GM18873 (cell line): ENCODE results near the gene HTR6.
"Not testable (repeated sequence)": the region's sequence is repeated elsewhere in the genome, so short reads cannot be mapped to it uniquely, and the experiment has no call there.

Source experiments
- ATAC-seq: cut with Tn5 transposase; IDR thresholded peaks from one replicate; pipeline ENCODE4 v1.9.1; 2021; ENCODE audit warnings: mild to moderate bottlenecking, moderate library complexity, moderate number of reproducible peaks; ENCODE audit not compliant: unreplicated experiment, low FRiP score

HTR6 gene

GRCh38 chr1:19637606-19638005 is 27.1 kb upstream of the HTR6 start:
- no peak for ATAC-seq

- not testable (repeated sequence) for ATAC-seq
Observed at GRCh38 chr1:19639228-19639627, 25.4 kb upstream of the HTR6 start.

- ATAC-seq, result no peak
Observed at GRCh38 chr1:19639999-19640362, 24.7 kb upstream of the HTR6 start.

GRCh38 chr1:19640363-19641316 is 24.0 kb upstream of the HTR6 start:
- no peak for ATAC-seq

GRCh38 chr1:19643121-19643520 is 21.6 kb upstream of the HTR6 start:
- no peak for ATAC-seq

GRCh38 chr1:19643602-19644394 is 20.9 kb upstream of the HTR6 start, which contains the start of gene NBL1:
Gene NBL1, plus strand, starts transcription at chr1:19644311. Its CDS starts 10,720 bp downstream, at chr1:19655031.
- ATAC-seq, result no peak

GRCh38 chr1:19644395-19644680 is 20.3 kb upstream of the HTR6 start:
- no peak for ATAC-seq

- no peak for ATAC-seq
Observed at GRCh38 chr1:19644681-19645410, 19.8 kb upstream of the HTR6 start.

GRCh38 chr1:19645411-19646251 is 19.0 kb upstream of the HTR6 start:
- no peak for ATAC-seq

GRCh38 chr1:19646377-19647319 is 18.0 kb upstream of the HTR6 start:
- ATAC-seq, result no peak

GRCh38 chr1:19647643-19648042 is 17.0 kb upstream of the HTR6 start:
- ATAC-seq, result no peak

GRCh38 chr1:19648239-19648638 is 16.4 kb upstream of the HTR6 start:
- ATAC-seq, result no peak

GRCh38 chr1:19648689-19649088 is 16.0 kb upstream of the HTR6 start:
- no peak for ATAC-seq

GRCh38 chr1:19650416-19651140 is 14.1 kb upstream of the HTR6 start:
- no peak for ATAC-seq

GRCh38 chr1:19651141-19651737 is 13.4 kb upstream of the HTR6 start:
- ATAC-seq, result no peak

GRCh38 chr1:19654386-19654785 is 10.3 kb upstream of the HTR6 start:
- ATAC-seq, result no peak

GRCh38 chr1:19654886-19655717 is 9.6 kb upstream of the HTR6 start:
- no peak for ATAC-seq
